ENCODE measurements around the gene KCNQ1. TPM values are rescaled to one million over a fixed set of nuclear protein-coding genes. Genes with fewer than 3 reads are reported as not detected.

The KCNQ1 gene
- total and polyA plus RNA-seq, 2 of the 13 experiments (the other 11 are each of a cell fraction or from before 2014, with no cell fraction given) = 0.02 to 0.08 TPM

- TF ChIP-seq, protein P1, sequence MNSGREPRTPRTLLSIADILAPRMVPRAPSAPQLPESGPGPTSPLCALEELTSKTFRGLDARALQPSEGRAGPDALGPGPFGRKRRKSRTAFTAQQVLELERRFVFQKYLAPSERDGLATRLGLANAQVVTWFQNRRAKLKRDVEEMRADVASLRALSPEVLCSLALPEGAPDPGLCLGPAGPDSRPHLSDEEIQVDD (CRISPR knock-in tag; IDR thresholded peaks at IDR 0.05; ENCODE audit: borderline replicate concordance) = no peak
Observed at GRCh38 chr11:2790568-2790921, 345.7 kb downstream of the KCNQ1 start (continued).

DNA sequence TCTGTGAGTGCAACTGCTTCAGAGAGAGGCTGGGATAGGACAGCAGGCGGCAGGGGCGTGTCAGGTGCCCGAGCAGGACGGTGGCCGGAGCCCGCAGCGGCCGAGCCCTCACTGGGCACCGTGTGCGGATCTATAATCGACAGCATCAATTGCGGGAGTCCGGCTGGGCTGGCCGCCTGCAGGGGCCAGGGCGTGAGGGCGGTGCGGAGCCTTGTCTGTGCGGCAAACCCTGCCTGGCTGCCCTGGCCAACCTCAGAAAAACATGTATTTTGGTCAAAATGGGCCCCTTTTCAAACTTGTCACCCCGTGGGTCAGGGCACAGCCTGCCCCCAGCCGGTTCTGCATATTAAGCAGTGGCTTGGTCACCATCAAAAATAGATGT lies 346.3 kb downstream of the KCNQ1 start:
- Histone ChIP-seq H2AFZ (ENCODE audit: low read length) (no peak overlapping the region), H3K27me3 (ENCODE audit: control insufficient read depth in 1 of 2, insufficient read depth in 2 of 2, low read length in 2 of 2) (peaks cover 24 to 60% of the 10 kb centered on the region in 2 experiments), H3K4me3 (replicated peaks in 1 of 3; ENCODE audit: insufficient read depth in 1 of 3, low read depth in 2 of 3, low read length in 3 of 3) (no peak overlapping the region), H3K9ac (ENCODE audit: insufficient read depth, low read depth, low read length) (no peak overlapping the region), H3K9me3 (ENCODE audit: low read length) (no peaks in the 10 kb centered on the region), H3K4me1 (ENCODE audit: insufficient read depth, low read length) (peaks cover 19% of the 10 kb centered on the region), H3K36me3 (replicated peaks in 1 of 2; ENCODE audit: control insufficient read depth in 1 of 2, insufficient read depth in 2 of 2, low read length in 2 of 2) (no peaks in the 10 kb centered on the region), H3K27ac (ENCODE audit: extremely low read length, insufficient read depth, low read length) (no peak overlapping the region), H4K20me1 (ENCODE audit: insufficient read depth, low read length) (0 out of 2 replicates have a peak, but pooled peaks cover 2% of the 10 kb centered on the region), H3K79me2 (ENCODE audit: insufficient read depth, low read length) (no peaks in the 10 kb centered on the region), H3K4me2 (ENCODE audit: low read depth, low read length) (no peak overlapping the region)
- ChIA-PET CTCF (ENCODE audit: low intra/inter-chr PET ratio, low total read pairs) (no interaction called here), POLR2A (no interaction called here)
- ATAC-seq (no peak), FAIRE-seq (no peak), DNase-seq (ENCODE audit: low spot score) (no peak)
- in situ Hi-C loops (cut with HindIII; ENCODE audit: extremely low pct_ligation_motif_present, low pct_unique_long_range_greater_than_20kb) = no loop called here
- no peak for TF ChIP-seq FOXP1 (IDR thresholded peaks at IDR 0.05)
- TF ChIP-seq FOXP1 (CRISPR knock-in tag; IDR thresholded peaks at IDR 0.05) = no peak
- no peak for TF ChIP-seq KLF16 (CRISPR knock-in tag; IDR thresholded peaks at IDR 0.05)
- TF ChIP-seq KMT2B (CRISPR knock-in tag; IDR thresholded peaks at IDR 0.05) = no peak
- no peak for TF ChIP-seq KDM4B (CRISPR knock-in tag; IDR thresholded peaks at IDR 0.05)
- no peak for TF ChIP-seq PHF20 (CRISPR knock-in tag; IDR thresholded peaks at IDR 0.05)
- TF ChIP-seq PRDM10 (CRISPR knock-in tag; IDR thresholded peaks at IDR 0.05; ENCODE audit: low read depth) = no peak
- no peak for TF ChIP-seq ZNF782 (CRISPR knock-in tag; IDR thresholded peaks at IDR 0.05; ENCODE audit: borderline replicate concordance)
- no peak for TF ChIP-seq ATAD3A (CRISPR knock-in tag; IDR thresholded peaks at IDR 0.05)
- no peak for TF ChIP-seq HES4 (CRISPR knock-in tag; IDR thresholded peaks at IDR 0.05; ENCODE audit: borderline replicate concordance)
- TF ChIP-seq MXI1 (IDR thresholded peaks at IDR 0.05; ENCODE audit: borderline replicate concordance, low read depth, low read length) = no peak
- TF ChIP-seq EEA1 (CRISPR knock-in tag; IDR thresholded peaks at IDR 0.05; ENCODE audit: borderline replicate concordance) = no peak
- BruUV-seq (replicated peaks) = no TSS peak
- 87% methylated on average over 7 of the region's 20 CpGs for WGBS (ENCODE audit: low lambda C conversion rate)
- intact Hi-C loops (cut with micrococcal nuclease; ENCODE audit: unreplicated experiment) = no loop called here

Data from HepG2 (cell line).